HG03108 (cell line): ENCODE results near the gene AKAP13.
"Not testable (repeated sequence)": the region's sequence is repeated elsewhere in the genome, so short reads cannot be mapped to it uniquely, and the experiment has no call there.

Experiments
- ATAC-seq: cut with Tn5 transposase; IDR thresholded peaks from one replicate; pipeline ENCODE4 v1.9.1; 2021; ENCODE audit warnings: moderate library complexity; ENCODE audit not compliant: unreplicated experiment

The AKAP13 gene

DNA sequence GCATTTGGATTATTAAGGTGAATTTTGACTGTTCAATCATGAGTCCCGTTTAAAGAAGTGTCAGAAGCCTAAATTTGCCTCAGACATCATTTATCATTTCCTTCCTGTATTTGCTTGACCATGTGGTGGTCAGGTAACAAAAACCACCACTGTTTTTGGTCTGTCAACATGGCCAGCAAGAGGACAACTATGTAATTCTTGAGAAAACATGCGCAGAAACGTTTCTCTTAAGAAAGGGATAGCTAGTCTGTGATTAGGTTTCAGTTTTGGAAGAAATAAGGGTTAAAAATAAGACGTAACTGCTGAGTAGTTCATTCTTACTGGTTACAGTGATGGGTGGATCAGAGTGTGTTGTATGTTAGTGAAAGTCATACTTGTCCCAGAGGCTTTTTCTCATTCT lies 204.5 kb downstream of the AKAP13 start:
- ATAC-seq = peak; percentile 19

DNA sequence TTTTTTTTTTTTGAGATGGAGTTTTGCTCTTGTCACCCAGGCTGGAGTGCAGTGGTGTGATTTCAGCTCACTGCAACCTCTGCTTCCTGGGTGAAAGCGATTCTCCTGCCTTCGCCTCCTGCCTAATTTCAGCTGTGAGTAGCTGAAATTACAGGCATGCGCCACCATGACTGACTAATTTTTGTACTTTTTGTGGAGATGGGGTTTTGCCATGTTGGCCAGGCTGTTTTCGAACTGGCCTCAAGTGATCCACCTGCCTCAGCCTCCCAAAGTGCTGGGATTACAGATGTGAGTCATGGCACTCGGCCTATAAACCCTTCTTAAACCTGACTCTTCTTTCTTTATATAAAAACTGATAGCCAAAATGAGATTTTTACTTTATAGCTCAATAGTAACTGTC lies 205.8 kb downstream of the AKAP13 start:
- ATAC-seq = not testable (repeated sequence)

- ATAC-seq = no peak
These were observed 207.5 kb downstream of the AKAP13 start for GRCh38 chr15:85587707-85588411.

GRCh38 chr15:85588677-85589076 lies 208.3 kb downstream of the AKAP13 start:
- ATAC-seq = no peak

DNA sequence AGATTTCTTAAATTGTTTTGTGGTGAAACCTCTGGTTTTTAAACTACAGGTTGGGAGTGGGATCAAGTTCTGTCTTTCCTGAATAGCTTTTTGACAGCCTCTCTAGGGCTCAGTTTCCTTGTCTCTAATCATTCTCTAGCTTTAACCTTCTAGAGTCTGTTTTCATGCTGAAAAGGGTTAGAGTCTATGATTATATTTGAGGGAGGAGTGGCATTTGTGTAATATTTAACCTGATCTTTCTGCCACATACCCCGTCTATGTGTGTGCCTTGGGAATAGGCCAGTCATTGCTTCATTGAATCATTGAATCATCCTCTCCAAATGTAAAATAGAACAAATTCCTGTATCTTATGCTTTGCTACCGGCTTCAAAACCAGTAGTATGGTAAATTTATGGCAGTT lies 209.4 kb downstream of the AKAP13 start:
- no peak for ATAC-seq

DNA sequence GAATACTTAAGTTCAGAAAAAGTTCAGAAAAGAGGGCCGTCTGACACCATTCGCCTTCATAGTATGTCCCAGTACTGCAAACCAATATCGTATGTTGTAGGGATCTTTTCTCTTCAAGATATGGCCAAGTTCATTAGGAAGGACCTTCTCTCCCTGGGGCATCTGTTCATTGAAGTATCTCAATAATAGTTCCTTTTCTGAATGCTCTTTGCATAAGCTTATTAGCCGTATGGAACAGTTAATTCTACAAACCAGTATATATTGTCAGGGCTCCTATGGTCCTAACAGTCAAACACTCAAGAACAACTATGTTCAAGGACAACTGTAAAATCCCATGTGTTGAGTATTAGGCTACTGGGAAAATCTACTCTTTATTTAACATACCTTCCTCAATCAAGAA lies 211.2 kb downstream of the AKAP13 start:
- ATAC-seq = no peak

DNA sequence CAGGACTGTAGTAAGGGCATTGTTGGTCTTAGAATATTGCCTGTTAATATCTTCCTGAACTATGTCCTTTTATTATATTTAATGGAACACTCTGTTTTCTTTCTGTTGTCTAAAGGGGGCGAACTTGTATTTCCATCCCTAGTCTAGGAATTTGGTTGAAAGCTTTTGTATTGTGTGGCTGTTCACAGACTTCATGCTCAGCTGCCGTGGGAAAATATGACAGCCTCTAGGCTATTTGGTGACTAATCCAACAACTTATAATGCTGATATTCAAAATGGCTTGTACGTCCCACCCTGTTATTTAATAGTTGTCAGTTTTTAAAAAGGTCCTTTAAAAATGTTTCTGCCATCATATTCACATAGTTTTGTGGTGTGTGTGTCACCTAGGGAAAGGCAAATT lies 211.7 kb downstream of the AKAP13 start:
- ATAC-seq = no peak

GRCh38 chr15:85593809-85594445 lies 213.5 kb downstream of the AKAP13 start:
- no peak for ATAC-seq

- ATAC-seq = no peak
These were observed 215.6 kb downstream of the AKAP13 start for GRCh38 chr15:85595804-85596536.

DNA sequence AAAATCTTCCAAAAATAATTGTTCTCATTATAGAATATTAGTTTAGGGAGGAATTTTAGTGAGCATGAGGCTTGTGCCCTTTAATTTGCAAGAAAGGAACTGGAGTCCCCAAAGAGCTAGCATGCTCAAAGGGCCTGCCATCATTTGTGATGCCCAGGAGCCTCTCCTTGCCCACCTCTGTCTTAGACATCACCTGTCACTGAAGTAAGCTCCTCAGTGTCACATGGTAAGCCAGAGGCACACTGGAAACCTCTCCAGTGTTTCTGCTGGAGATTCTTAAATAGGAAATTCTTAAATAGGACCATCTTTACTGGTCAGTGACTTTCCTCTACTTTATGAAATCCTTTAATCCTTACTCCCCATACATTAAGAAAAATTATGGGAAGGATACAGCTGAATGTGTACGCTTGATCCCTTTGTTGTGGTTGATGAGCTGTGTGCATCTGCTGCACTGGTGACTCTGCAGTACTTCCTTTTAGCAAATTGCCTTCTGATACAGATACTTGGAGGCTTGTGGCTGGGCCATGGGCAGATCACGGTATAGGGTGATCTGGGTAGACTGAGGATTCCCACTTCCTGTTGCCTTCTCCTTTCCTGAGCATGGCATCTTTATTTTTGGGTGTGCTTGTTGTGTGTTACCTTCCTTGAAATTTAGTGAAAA lies 216.9 kb downstream of the AKAP13 start:
- ATAC-seq = no peak

GRCh38 chr15:85598219-85598618 lies 217.8 kb downstream of the AKAP13 start:
- no peak for ATAC-seq

- no peak for ATAC-seq
These were observed 218.5 kb downstream of the AKAP13 start for GRCh38 chr15:85598718-85599398.

GRCh38 chr15:85600001-85600400 lies 219.6 kb downstream of the AKAP13 start:
- ATAC-seq = no peak

DNA sequence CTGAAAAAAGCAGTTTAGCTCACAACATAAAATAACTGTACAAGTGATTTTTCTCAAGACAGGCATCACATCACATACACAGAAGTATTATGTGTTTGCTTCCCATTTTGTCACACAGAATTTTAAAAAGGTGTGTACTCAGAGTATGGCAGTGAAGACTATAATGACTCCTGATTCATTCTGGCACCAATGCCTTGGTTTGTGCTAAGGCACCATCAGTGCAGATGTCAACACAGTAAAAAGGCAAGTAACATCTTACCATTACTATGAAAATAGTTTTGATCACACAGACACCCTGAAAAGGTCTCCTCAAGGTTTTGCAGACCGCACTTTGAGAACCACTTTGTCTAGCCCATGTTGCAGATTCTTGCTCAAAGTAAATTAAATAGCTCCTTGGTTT lies 222.8 kb downstream of the AKAP13 start:
- ATAC-seq = no peak

GRCh38 chr15:85603703-85604102 lies 223.3 kb downstream of the AKAP13 start:
- no peak for ATAC-seq

- ATAC-seq = no peak
These were observed 223.8 kb downstream of the AKAP13 start for GRCh38 chr15:85604194-85604593.

DNA sequence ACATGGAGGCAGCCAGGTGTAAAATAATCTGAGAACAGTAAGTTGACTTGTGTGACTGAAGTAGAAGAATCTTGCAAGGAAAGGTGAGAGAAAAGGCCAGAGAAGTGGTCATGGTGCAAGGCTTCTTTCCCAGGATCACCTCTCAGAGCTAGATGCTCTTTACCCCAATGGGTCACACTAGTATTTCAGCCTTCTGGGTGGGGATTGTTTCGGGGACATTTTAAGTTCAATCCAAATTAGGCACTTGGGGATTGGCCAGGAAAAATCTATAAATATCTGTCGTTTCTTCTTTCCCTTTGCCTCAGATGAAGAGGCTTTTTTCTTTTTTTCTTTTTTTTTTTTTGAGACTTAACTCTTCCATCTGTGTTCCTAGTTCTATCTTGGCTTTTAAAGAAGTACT lies 226.3 kb downstream of the AKAP13 start:
- ATAC-seq = no peak

GRCh38 chr15:85607141-85607806 lies 226.9 kb downstream of the AKAP13 start:
- no peak for ATAC-seq

- ATAC-seq = no peak
These were observed 227.4 kb downstream of the AKAP13 start for GRCh38 chr15:85607842-85608241.

DNA sequence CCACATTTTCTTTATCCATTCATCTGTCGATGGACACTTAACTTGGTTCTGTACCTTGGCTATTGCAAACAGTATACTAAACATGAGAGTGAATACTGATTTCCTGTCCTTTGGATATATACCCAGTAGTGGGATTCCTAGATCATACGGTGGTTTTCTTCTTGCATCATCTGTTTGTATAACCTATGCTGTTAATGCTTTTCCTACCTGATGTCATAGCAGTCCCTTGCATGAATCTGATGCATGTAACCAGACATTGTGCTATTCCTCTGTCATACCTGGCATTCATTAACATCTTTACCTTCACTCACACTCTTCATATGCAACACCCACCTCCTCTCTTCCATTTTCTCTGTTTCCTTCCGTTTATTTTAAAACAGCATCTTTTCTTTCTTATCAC lies 229.1 kb downstream of the AKAP13 start:
- ATAC-seq = no peak
